OCI-LY1 (cell line): ENCODE results near the gene EEF1AKMT2.

Experiments
- H2AFZ ChIP-seq: fragments of 200-600 bp; sonication (generic), shearing (Covaris generic); 2 replicates; pipeline ENCODE4 v1.6.0; 2014; ENCODE audit warnings: antibody characterized with exemption, mild to moderate bottlenecking, low read length
- H3F3A ChIP-seq: fragments of 200-600 bp; sonication (generic), shearing (Covaris generic); 2 replicates; pipeline ENCODE4 v1.6.0; 2014; ENCODE audit warnings: mild to moderate bottlenecking, antibody characterized with exemption, low read length, moderate library complexity; ENCODE audit not compliant: insufficient read depth
- H3K27ac ChIP-seq: fragments of 200-600 bp; sonication (generic); 2 replicates; pipeline ENCODE4 v1.5.1; 2014; ENCODE audit warnings: low read length, mixed run types, mild to moderate bottlenecking, low read depth; ENCODE audit not compliant: poor library complexity, severe bottlenecking
- H3K27me3 ChIP-seq: fragments of 200-600 bp; sonication (generic); 2 replicates; pipeline ENCODE4 v1.6.0; 2014; ENCODE audit warnings: antibody characterized with exemption, mild to moderate bottlenecking, low read length, moderate library complexity; ENCODE audit not compliant: insufficient read depth
- H3K36me3 ChIP-seq: fragments of 200-600 bp; sonication (generic); 2 replicates; pipeline ENCODE4 v1.6.1; 2014; ENCODE audit warnings: mild to moderate bottlenecking, antibody characterized with exemption, low read length, moderate library complexity, mixed read lengths; ENCODE audit not compliant: insufficient read depth
- H3K4me1 ChIP-seq: fragments of 200-600 bp; sonication (generic); 2 replicates; pipeline ENCODE4 v1.5.1; 2014; ENCODE audit warnings: mild to moderate bottlenecking, low read length, moderate library complexity; ENCODE audit not compliant: insufficient read depth, severe bottlenecking
- H3K4me2 ChIP-seq: fragments of 200-600 bp; sonication (generic), shearing (Covaris generic); 2 replicates; pipeline ENCODE4 v1.6.1; 2014; ENCODE audit warnings: low read length
- H3K4me3 ChIP-seq: fragments of 200-600 bp; sonication (generic); 2 replicates; pipeline ENCODE4 v1.5.1; 2014; ENCODE audit warnings: low read length, low read depth, mild to moderate bottlenecking, mixed read lengths; ENCODE audit not compliant: poor library complexity, severe bottlenecking
- H3K79me2 ChIP-seq: fragments of 200-600 bp; shearing (Covaris generic); 2 replicates; pipeline ENCODE4 v1.6.1; 2016; ENCODE audit warnings: mixed run types, low read length, mixed read lengths; ENCODE audit not compliant: insufficient read depth
- H3K9ac ChIP-seq: fragments of 200-600 bp; sonication (generic), shearing (Covaris generic); 2 replicates; pipeline ENCODE4 v1.6.1; 2014; ENCODE audit warnings: mild to moderate bottlenecking, low read length, mixed read lengths
- H3K9me2 ChIP-seq: fragments of 200-600 bp; sonication (generic), shearing (Covaris generic); 2 replicates; pipeline ENCODE4 v1.6.1; 2014; ENCODE audit warnings: low read depth, mild to moderate bottlenecking, low read length, mixed read lengths
- H3K9me3 ChIP-seq: fragments of 200-600 bp; shearing (Covaris generic); 2 replicates; pipeline ENCODE4 v1.6.1; 2014; ENCODE audit warnings: low read length, mixed read lengths
- H4K20me1 ChIP-seq: fragments of 200-600 bp; sonication (generic), shearing (Covaris generic); 2 replicates; pipeline ENCODE4 v1.6.0; 2016; ENCODE audit warnings: mild to moderate bottlenecking, low read length; ENCODE audit not compliant: insufficient read depth
- CTCF ChIP-seq: fragments of 200-600 bp; sonication (generic), shearing (Covaris generic); IDR thresholded peaks from 2 replicates; pipeline ENCODE4 v1.5.1; 2017; ENCODE audit warnings: mild to moderate bottlenecking, antibody characterized with exemption, low read length, moderate library complexity, mixed read lengths
- EZH2 ChIP-seq: fragments of 200-600 bp; sonication (generic), shearing (Covaris generic); IDR thresholded peaks from 2 replicates; pipeline ENCODE4 v1.8.0; 2017; ENCODE audit warnings: borderline replicate concordance, mixed run types, mild to moderate bottlenecking, antibody characterized with exemption, low read length, moderate library complexity, mixed read lengths

Gene EEF1AKMT2

DNA sequence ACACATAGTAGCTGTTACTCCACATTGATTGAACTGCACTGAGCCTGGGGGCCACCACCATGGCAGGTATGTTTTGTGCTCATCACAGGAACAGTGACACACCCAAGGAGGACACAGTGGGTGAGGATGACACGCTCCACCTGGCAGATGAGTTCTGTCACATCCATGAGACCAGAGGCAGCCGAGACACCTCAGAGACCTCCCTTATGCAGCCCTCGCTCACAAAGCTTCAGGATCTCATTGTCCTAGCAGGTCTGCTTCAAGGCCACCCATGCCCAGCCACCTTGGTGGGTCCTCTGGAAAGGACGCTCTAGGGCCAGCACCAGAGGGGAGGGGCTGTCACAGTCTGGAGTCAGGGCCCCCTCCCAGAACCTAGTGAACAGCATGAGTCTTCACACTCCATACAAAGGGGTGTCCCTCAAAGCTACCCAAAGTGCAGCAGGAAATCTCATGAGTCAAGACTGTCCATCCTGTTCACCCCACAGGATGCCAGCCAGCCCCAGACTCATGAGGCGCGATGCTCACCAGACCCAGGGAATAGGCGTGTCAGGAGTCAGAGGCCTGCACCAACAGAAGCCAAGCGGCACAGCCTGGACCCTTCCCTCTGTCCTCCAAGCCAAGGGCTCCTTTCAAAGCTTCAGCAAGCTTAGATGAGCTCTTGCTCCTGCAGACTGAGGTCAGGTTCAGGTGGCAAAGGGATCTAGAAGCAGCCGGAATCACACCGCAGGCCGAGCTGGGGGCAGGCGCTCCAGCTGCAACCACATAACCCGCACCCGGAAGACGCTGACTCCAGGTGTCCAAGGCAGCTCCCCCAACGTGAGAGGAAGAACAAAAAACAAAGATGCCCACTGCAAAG is 57.1 kb downstream of the EEF1AKMT2 start:
- H3K27ac ChIP-seq = peak overlapping the region; percentile 86
- TF ChIP-seq CTCF = no peak
- TF ChIP-seq EZH2 = no peak
- H2AFZ ChIP-seq = no peak overlapping the region
- no peaks in the 10 kb centered on the region for H3K9me3 ChIP-seq
- H3F3A ChIP-seq = peaks cover under 1% of the 10 kb centered on the region; the same call in 1 of the 2 replicates
- peak overlapping the region; percentile 76 for H3K4me2 ChIP-seq
- H3K79me2 ChIP-seq = peaks cover 46% of the 10 kb centered on the region
- H3K4me3 ChIP-seq = peak overlapping the region; percentile 9
- H3K4me1 ChIP-seq = peaks cover 85% of the 10 kb centered on the region
- peak overlapping the region; percentile 10; the same call in 1 of the 2 replicates for H3K9ac ChIP-seq
- H3K36me3 ChIP-seq = peaks cover 38% of the 10 kb centered on the region
- H3K9me2 ChIP-seq = no peaks in the 10 kb centered on the region
- no peaks in the 10 kb centered on the region for H3K27me3 ChIP-seq
- H4K20me1 ChIP-seq = no peaks in the 10 kb centered on the region

DNA sequence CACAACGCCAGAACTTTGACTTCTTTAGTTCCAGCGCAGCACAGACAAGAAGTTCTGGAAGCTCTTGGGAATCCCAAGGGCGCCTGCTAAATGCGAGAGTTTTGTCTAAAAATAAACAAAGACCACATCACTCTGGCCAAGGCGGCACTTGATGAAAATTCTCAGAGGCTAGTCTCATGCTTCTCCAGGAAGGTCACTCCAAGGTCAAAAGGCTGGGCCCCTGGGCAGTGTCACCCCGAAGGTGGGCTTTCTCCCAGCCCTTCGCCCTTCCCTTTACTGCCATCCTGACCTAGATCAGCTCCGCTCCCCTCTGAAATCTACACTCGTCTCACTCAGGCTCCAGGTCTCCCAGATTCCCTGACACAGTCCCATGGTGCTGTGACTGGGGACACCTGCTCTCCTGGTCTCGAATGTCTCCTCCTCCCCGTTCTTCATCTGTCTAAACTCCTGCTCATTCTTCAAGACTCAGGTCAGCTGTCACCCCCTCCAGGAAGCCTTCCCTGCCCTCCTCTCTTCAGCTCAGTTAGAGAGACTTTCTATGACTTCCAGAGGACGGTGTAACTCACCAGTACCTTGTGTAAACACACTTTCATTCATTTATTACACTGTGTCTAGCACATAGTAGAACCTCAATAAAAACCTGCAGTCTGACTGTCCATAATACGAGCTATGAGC is 58.0 kb downstream of the EEF1AKMT2 start:
- peak overlapping the region; percentile 86 for H3K27ac ChIP-seq
- TF ChIP-seq CTCF (no peak), EZH2 (no peak)
- H2AFZ ChIP-seq = no peak overlapping the region
- H3K9me3 ChIP-seq = no peaks in the 10 kb centered on the region
- H3K27me3 ChIP-seq = no peaks in the 10 kb centered on the region
- H4K20me1 ChIP-seq = no peaks in the 10 kb centered on the region
- peaks cover 38% of the 10 kb centered on the region for H3K79me2 ChIP-seq
- peaks cover 2% of the 10 kb centered on the region; the same call in 1 of the 2 replicates for H3F3A ChIP-seq
- peaks cover 38% of the 10 kb centered on the region for H3K36me3 ChIP-seq
- no peak overlapping the region for H3K4me3 ChIP-seq
- H3K9me2 ChIP-seq = no peaks in the 10 kb centered on the region
- H3K9ac ChIP-seq = peak overlapping the region; percentile 24; the same call in 1 of the 2 replicates
- peak overlapping the region; percentile 76; the same call in 1 of the 2 replicates for H3K4me2 ChIP-seq
- H3K4me1 ChIP-seq = peaks cover 85% of the 10 kb centered on the region

DNA sequence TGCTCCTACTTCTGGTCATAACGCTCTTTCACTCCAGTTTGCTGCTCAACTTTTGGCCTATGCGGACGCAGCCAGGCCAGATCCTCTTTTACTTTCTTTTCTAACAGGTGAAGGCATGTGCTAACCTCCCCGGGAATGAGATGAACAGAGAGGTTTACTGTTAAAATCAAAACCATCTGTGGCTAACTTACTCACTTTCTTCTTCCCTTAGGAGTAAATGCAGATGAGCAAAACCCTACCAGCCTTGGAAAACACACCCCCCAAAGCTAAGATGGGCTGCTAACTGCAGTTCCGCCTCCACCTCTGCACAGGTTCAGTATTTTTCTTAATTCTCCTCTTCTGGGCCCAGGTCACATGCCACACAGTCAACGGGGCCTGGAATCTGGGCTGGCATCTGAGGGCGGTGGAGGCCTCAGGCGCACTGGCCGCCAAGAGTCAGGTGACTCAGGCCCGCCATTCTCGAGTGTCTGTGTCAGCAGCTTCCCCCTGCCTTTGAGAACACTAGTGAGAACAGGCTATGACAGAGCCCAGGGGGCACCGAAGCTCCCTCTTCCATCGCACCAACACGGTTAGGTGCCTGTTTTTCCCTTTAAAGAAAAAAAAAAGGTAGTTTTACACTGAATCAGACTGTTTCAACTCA is 58.6 kb downstream of the EEF1AKMT2 start:
- Histone ChIP-seq H3K79me2 (peaks cover 33% of the 10 kb centered on the region), H2AFZ (no peak overlapping the region), H3K27ac (peak overlapping the region; percentile 86), H3K9me3 (no peaks in the 10 kb centered on the region), H3K4me3 (no peak overlapping the region), H3K4me2 (no peak overlapping the region; the same call in 1 of the 2 replicates), H3K36me3 (peaks cover 41% of the 10 kb centered on the region), H3K9ac (peak overlapping the region; percentile 24; the same call in 1 of the 2 replicates), H3K4me1 (peaks cover 85% of the 10 kb centered on the region), H3K27me3 (no peaks in the 10 kb centered on the region), H3F3A (peaks cover 2% of the 10 kb centered on the region; the same call in 1 of the 2 replicates), H3K9me2 (no peaks in the 10 kb centered on the region), H4K20me1 (no peaks in the 10 kb centered on the region)
- no peak for TF ChIP-seq CTCF
- no peak for TF ChIP-seq EZH2
